Nephron progenitor cell (in vitro differentiated cells): Measurements from ENCODE around the gene DGKI.

Source experiments
- DNase-seq: peaks from one replicate; pipeline ENCODE4 v3.0.0; 2021
- H3K27ac Mint-ChIP-seq: 2 replicates; pipeline ENCODE4 v1.8.0; 2021; ENCODE audit warnings: mild to moderate bottlenecking, moderate library complexity, mixed read lengths
- H3K27me3 Mint-ChIP-seq: 2 replicates; pipeline ENCODE4 v1.8.0; 2021; ENCODE audit warnings: mild to moderate bottlenecking, low read depth, mixed read lengths; ENCODE audit not compliant: poor library complexity
- H3K36me3 Mint-ChIP-seq: 2 replicates; pipeline ENCODE4 v1.8.0; 2021; ENCODE audit warnings: low read depth, mixed read lengths
- H3K4me1 Mint-ChIP-seq: 2 replicates; pipeline ENCODE4 v1.8.0; 2021; ENCODE audit warnings: mixed read lengths
- H3K4me3 Mint-ChIP-seq: 2 replicates; pipeline ENCODE4 v1.8.0; 2021; ENCODE audit warnings: mild to moderate bottlenecking, moderate library complexity, mixed read lengths
- H3K9me3 Mint-ChIP-seq: 2 replicates; pipeline ENCODE4 v1.8.0; 2021; ENCODE audit warnings: mild to moderate bottlenecking, moderate library complexity, mixed read lengths
- TF ChIP-seq, protein P1 (sequence below): fragments of 200-600 bp; sonication (generic); IDR thresholded peaks from 2 replicates; pipeline ENCODE4 v1.5.0; 2021; ENCODE audit warnings: antibody characterized with exemption

Gene DGKI

DNA sequence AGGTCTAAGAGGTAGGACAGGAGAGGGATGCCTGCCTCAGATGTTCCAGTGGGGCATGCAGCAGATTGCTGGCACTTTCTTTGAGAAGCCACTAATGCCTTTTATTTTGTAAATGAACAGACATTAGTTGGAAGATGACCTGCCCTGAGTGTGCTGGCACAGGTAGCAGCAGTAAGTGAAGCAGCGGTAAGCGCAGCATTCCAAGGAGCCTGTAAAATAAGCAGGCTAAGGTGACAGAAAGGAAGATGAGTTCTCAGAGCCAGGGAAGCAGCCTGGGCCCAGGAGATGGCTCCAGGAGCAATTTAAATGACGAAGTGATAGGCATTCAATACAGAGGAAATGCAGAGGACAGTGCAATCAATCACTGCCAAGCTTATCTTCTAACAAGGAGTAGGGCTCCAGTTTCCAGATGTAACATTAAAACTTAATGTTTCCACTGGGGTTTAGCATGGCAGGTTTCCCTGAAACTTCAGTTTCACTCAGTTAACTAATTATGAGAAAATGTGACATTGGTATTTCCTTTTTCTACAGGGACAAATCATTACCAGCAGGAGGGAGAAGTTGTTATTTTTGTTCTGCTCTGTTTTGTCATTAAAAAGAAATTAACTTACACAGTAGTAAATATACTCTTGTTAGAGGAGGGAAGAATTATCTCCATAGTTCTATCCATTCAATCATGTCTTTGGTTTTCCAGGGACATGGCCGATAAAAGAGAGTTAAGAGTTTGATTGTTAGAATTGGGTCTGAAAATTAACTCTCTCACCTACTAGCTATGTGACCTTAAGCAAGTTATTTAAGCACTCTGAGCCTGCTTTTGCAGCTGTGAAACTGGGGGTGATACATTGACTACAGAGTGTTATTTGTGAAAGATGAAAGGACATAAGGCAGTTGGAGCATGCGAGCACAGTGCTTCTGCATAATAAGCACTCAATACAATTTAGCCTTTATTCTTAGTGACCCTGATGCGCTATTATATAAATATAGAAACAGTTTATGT, 406.6 kb downstream of the DGKI start:
- Mint-ChIP-seq H3K9me3 (no peaks in the 10 kb centered on the region), H3K4me1 (peaks cover 15% of the 10 kb centered on the region), H3K27ac (peak overlapping the region; percentile 66), H3K27me3 (no peaks in the 10 kb centered on the region), H3K36me3 (no peaks in the 10 kb centered on the region), H3K4me3 (no peak overlapping the region)
- TF ChIP-seq, protein P1, sequence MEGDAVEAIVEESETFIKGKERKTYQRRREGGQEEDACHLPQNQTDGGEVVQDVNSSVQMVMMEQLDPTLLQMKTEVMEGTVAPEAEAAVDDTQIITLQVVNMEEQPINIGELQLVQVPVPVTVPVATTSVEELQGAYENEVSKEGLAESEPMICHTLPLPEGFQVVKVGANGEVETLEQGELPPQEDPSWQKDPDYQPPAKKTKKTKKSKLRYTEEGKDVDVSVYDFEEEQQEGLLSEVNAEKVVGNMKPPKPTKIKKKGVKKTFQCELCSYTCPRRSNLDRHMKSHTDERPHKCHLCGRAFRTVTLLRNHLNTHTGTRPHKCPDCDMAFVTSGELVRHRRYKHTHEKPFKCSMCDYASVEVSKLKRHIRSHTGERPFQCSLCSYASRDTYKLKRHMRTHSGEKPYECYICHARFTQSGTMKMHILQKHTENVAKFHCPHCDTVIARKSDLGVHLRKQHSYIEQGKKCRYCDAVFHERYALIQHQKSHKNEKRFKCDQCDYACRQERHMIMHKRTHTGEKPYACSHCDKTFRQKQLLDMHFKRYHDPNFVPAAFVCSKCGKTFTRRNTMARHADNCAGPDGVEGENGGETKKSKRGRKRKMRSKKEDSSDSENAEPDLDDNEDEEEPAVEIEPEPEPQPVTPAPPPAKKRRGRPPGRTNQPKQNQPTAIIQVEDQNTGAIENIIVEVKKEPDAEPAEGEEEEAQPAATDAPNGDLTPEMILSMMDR: no peak
- peak; percentile 4 for DNase-seq

DNA sequence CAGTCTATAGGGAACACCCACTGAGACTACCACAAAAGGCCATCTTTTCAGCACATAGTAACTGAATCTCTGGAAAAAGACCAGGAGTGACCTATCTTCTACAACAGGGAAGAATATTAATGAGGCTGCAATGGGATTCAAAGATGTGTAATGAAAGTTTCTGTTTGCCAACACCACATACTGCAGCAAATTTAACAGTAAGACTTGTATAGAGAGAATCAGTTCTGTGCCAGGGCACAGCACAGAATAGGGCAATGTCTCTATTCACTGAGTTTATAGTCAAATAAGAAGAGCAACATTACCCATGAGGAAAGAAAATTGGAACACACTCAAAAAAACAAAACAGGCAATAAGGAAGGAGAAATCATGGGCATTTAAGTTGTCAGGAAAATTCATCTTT, 411.8 kb downstream of the DGKI start:
- Mint-ChIP-seq H3K4me3 (no peak overlapping the region), H3K36me3 (no peaks in the 10 kb centered on the region), H3K9me3 (no peaks in the 10 kb centered on the region), H3K27me3 (peaks cover 2% of the 10 kb centered on the region), H3K4me1 (peaks cover 8% of the 10 kb centered on the region), H3K27ac (no peak overlapping the region)
- DNase-seq: no peak
- TF ChIP-seq, protein P1: no peak

DNA sequence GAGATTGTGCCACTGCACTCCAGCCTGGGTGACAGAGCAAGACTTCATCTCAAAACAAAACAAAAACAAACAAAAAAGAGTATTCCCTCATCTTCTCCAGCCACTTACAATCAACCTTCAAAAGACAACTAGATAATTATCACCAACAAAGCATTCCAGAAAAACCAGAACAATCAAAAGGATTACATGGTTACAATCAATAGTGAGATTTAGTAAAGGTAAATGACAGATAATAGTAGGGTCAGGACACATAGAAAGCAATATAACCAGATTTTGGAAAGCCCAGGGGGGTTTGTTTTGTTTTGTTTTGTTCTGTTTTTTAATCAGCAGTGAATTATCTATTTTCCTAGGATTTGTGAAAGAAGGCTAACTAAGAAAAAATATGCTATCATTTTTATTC, 412.2 kb downstream of the DGKI start:
- Mint-ChIP-seq H3K4me3 (no peak overlapping the region), H3K36me3 (no peaks in the 10 kb centered on the region), H3K4me1 (peaks cover 4% of the 10 kb centered on the region), H3K9me3 (no peaks in the 10 kb centered on the region), H3K27ac (no peak overlapping the region), H3K27me3 (peaks cover 2% of the 10 kb centered on the region)
- TF ChIP-seq, protein P1: no peak
- DNase-seq: no peak

DNA sequence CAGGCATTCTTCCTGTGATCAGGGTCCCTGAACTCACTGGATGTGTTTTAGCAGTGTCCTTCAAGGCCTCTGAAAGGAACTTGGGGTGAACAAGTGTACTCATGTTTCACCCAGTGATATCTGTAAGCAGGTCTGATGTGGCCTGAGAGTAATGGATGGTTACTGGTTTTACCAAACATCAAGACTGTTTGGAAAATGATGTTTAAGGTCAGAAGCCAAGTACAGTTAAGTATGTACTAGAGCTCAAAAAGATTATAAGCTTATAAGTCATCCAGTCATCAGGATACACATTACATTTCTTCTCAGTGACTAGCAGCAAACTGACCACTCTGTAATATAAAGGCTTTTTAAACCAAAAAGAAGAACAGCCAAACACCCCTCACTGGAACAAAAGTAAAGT, 423.5 kb downstream of the DGKI start:
- Mint-ChIP-seq H3K36me3 (peaks cover 4% of the 10 kb centered on the region), H3K4me1 (no peaks in the 10 kb centered on the region), H3K27ac (no peak overlapping the region), H3K9me3 (peaks cover 31% of the 10 kb centered on the region), H3K27me3 (peaks cover 6% of the 10 kb centered on the region), H3K4me3 (no peak overlapping the region)
- DNase-seq: no peak
- TF ChIP-seq, protein P1: no peak

DNA sequence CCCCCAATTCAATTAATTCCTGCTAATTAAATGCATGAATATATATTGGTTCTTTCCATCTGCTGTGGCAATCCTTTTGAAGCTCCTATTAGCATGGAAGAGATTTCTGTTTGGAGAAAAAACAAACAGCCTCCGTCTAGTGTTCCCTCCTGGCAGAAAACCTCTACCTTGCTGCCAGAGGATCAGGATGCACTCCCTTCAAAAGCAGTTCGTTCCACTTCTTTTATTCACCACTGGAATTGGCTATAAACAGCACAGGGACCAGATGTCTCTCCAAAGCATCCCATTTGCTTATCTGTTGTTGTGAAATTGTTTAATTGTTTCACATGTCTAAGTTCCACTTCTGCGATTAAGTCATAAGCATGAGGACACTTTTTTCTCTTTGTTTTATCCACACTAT, 425.4 kb downstream of the DGKI start:
- TF ChIP-seq, protein P1: no peak
- H3K27me3 Mint-ChIP-seq: peaks cover 3% of the 10 kb centered on the region
- H3K27ac Mint-ChIP-seq: no peak overlapping the region

DNA sequence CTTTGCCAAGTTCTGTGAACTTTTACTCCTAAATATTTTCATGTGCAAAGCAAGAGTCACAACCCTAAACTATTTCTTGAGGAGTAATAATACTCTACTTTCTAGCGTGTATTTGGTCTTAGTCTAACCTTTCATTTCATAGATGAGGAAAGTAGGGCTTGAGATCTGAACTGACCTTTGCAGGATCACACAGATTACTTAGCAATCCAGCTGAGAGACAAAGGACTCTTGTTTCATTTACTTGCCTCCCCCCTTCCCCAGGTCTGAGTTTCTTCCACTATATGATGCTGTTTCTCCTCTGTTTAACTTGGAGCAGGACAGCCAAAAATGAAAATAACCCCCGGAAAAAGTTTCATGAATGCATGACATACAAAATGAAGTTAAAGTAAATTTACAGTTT, 427.9 kb downstream of the DGKI start:
- Mint-ChIP-seq H3K9me3 (peaks cover 5% of the 10 kb centered on the region), H3K4me1 (no peaks in the 10 kb centered on the region), H3K36me3 (no peaks in the 10 kb centered on the region), H3K27ac (no peak overlapping the region), H3K27me3 (no peaks in the 10 kb centered on the region), H3K4me3 (no peak overlapping the region)
- TF ChIP-seq, protein P1: no peak
- no peak for DNase-seq

More for the DNA sequence above, 425.4 kb downstream of the DGKI start:
- no peak for DNase-seq
- peaks cover 4% of the 10 kb centered on the region for H3K36me3 Mint-ChIP-seq
- H3K4me1 Mint-ChIP-seq: no peaks in the 10 kb centered on the region
- H3K9me3 Mint-ChIP-seq: peaks cover 26% of the 10 kb centered on the region
- H3K4me3 Mint-ChIP-seq: no peak overlapping the region
